SK-N-MC (cell line): ENCODE data around the gene WASHC3.

Experiments used
- EZH2 ChIP-seq: fragments of 200-600 bp; sonication (generic); IDR thresholded peaks from one replicate; pipeline ENCODE4 v1.6.1; 2017; ENCODE audit warnings: antibody characterized with exemption
- POLR2AphosphoS5 ChIP-seq: IDR thresholded peaks from 2 replicates; pipeline ENCODE4 v1.6.1; 2012; ENCODE audit warnings: mild to moderate bottlenecking, low read depth, low read length, borderline replicate concordance

GRCh38 chr12:102069707-102070106 is 7.9 kb upstream of the WASHC3 start:
- TF ChIP-seq EZH2 (no peak), POLR2AphosphoS5 (no peak)
